GM21526 (cell line): ENCODE results near the gene NFIB.

ENCODE experiments used
- ATAC-seq: cut with Tn5 transposase; IDR thresholded peaks from one replicate; pipeline ENCODE4 v1.9.1; 2021; ENCODE audit warnings: moderate library complexity; ENCODE audit not compliant: unreplicated experiment, low FRiP score

NFIB gene

DNA sequence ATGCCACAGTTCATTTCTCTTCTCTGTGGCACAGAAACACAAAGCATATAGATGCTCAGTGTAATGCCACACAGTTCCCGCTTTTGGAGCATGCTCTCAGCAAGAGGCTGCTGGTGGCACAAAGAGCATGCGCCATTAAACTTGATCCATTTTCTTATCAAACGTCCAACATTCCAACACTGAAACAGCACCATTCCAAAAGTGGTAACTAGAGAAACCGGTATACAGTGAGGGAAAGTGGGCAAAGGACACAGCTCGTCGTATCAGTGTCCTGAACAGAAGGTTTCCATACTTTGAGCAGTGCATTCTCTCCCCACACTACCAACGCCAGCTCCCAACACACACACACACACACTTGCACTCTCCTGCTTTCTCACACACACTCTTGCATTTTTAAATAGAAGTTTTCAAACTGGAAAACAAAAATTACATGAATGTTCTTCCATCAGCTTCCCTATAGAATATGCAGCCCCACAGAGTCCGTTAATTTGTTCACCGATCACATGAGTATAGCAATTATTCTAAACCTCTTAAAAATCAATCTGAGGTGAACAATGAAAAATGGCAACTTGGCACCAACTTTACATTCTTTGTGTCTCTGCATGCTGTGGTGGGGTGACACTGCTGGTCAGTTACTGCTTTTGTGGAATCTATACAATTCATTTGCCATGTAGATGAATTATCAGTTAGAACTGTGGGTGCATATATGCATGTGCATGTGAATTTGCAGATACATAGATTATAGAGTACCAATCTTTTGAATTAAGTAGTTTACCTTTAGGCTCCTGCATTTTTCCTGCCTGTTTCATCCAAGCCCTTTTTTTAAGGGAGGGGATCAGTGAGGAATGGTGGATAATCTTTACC is 5.7 kb downstream of the NFIB start:
- ATAC-seq, result no peak

DNA sequence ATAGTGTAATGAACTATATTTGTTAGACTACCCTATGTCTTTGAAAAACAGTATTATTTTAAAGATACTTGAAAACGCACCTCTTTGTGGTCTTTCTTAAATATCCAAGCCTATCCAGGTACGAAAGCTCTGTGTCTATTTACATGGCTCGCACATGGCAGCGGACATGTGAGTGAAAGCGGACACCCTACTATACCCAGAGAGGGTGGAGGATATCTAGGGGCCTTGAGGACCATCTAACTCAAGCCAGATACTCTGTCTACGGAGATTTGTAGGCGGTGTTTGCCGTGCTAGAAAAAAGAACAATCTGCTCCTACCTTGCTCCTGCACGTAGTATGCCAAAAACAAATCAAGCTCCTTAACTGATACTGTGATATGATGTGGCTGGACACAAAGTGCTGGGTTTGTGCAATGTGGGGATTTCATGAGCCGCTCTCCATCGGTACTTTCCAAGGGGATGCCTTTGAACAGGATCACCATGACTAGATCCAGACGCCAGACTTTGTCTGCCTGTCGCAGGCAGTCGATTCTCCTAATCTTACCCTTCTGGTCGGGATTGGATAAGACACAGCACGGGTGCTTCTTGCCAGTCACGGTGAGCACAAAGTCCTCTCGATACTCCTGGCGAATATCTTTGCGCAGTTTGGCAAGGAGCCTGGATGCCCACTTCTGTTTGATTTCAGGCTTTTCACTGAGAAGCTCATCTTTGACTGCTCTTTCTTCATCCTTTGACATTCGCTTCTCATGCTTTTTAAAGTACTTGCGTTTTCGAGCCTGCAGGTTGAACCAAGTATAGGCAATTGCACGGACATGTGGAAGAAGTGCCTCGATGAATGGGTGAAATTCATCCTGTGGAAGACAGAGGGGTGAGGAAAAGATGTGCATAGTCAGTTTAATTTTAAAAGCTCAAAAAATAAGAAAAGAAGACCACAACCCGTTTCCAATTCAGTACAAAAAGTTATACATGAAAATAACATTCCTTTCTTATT is 7.0 kb downstream of the NFIB start:
- ATAC-seq, result no peak

DNA sequence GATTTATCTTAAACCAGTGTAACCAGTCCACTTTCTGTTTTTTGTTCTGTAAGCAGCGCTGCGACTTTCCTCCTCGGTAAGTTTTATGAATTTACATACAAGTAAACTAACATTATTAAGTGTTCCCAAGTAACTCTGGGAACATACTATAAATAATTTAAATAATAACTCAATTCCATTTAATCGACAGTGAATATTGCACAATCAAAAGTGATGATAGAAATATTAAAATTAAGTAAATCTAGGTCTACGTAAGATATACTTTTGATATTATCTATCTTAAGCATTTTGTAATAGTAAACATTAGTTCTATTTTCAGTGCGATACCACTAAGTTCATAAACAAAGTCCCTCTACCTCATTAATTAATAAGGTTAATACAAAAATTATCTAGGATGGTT is 7.8 kb downstream of the NFIB start:
- no peak for ATAC-seq

DNA sequence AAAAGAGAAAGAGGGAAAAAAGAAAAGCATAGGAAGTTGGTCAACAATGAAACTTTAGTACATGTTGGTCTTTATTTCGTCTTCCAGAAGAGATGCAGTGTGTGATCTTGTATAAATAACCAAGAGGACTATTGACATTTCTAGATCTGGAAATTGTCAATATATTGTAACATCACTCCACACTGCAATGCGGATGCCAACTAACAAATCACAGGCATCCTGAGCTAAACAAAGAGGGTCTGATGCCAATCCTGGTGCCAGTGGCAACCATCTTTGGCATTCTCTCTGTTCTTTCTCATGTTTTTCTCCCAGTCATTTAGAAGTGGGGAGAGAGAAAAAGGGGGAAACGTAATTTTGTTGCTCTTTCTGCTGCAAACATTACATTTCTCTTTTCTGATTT is 9.7 kb downstream of the NFIB start:
- ATAC-seq, result no peak

DNA sequence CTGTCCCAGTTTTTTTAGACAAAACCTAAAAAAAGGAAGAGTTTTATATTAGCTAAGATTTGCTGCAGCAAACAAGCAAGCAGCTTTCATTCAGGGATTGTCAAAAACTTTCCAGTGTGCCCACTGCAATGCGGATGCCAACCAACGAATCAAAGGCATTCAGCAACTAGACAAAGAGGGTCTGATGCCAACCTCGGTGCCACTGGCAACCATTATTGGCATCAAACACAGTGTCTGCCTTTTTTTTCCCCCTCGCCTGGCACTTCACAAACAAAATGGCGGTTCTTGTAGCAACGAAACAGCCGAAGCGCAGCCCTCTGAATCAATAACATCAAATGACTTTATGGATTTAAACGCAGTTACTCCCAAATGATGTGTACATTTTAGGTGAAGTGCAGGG is 10.4 kb downstream of the NFIB start:
- ATAC-seq, result no peak

DNA sequence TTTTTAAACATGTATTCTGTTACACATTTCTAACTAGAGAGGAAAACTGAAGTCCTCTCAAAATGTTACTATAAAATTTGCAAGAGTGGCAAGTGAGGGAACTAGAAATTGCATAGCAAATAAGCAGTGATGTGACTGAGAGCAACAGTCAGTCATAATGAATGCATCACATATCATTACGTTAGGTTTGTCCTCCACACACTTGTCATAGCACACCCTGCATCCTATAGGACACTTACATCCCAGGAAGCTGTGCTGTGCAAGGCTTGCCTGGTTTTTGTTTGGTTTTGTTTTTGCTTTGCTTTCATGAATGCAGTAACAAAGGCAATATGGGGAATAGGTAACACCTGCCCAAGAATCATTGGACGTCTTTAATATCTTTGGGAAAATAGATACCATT is 10.8 kb downstream of the NFIB start:
- no peak for ATAC-seq

DNA sequence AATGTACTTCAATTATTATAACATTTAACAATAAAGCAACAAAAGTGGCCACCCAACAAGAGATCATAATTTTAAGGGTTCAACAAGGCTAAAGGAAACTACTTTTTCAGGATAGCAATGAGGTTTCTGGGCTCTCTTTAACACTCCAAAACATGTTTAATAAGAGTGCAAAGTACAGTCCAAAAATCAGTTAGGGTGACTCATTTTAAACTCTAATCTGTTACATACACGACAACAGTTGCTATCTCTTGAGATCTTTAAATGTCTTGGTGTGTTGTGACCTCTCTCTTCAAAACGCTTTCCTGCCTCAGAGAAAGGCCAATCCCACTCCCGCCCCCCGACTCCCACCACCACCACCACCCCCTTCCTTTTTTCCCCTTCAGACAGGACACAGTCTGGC is 11.5 kb downstream of the NFIB start:
- no peak for ATAC-seq

DNA sequence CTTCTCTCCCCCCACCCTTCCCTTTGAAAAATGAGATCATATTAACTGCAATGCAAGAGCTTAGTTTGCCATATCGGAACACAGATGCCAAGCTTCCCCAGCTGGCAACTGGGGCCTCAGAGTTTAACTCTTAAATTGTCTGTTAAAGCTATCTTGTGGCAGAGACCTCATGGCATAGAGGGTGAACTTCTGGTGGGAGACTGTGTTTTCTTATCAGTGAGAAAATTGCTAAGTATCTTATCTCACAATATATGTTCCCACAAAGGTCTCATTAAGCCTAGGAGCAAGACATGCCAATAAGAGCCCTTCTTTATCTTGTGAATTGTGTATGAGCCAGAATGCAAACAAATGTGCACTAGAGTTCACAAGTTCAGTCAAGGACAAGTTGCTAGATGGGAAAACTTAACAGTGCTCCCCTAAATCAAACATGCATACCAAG is 12.3 kb downstream of the NFIB start:
- ATAC-seq, result no peak

DNA sequence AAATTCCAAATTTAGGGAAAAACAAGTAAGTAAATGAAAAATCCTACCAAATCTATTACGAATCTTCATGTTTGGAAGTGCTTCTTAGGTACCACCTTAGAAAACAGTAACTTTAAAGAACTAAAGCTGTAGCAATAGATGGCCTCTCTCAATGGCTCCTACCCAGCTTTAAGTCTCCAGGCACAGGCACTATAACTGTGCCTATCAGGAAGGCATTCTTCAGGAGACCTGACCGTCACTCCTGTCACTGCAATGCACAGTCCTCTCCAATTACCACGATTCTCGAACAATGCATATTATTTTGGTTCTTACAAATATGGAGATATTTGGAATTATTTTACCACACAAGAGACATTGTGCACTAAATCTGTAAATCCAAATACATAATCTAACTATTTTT is 12.9 kb downstream of the NFIB start:
- ATAC-seq, result no peak

DNA sequence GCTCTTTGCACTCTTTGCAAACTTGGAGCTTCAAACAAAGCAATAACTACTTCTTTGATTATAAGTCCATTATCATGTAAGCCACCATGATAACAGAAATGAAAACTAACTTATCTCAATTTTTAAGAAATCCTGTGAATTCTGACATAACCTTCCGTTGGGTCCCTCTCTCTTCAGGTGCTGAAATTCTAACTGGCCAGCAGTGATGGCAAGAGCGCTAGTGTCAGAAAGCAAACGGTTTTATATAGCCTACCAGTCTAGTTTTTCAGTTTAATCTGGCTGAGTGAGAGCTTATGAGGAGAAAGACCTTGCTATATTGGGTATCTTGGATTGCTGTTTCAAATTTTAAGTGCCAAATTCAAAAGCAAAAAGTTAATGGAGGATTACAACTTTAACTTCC is 13.4 kb downstream of the NFIB start:
- ATAC-seq, result no peak

DNA sequence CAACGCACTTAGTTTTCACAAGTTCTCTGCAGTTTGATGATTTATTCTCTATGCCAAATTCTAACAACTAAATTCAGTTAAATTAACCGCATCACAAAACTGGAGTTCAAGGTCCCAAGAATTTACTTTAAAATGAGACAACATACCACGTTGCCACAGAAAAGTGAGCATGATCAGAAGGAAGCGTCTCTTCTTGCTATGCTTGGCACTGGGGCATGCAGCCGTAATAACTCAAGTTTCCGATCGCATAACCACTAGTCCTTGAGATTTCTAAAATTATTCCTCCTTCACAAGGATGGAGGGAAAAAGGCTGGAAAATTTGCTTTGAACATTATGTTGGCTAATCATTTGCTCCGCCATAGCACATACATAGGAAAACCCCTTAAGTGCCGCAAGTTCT is 13.9 kb downstream of the NFIB start:
- ATAC-seq, result no peak

DNA sequence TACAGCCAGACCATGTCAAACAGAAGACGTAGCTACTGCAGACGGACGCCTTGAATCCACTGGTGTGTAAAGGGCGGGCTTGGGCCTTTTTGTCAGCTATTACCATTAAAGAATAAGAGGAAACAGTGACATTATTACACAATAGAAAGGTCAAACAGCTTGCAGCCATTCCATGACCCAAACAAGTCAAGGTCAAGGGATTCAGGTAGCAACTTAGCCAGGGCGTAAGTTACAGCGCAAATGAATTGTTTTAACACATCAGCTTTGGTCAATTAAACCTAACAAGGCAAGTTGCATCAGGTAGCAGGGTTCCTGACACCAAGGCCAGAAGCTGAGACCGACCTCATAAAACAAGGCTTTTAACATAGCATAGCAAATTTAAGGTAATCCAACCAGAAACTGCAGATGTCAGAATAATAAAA is 15.3 kb downstream of the NFIB start:
- ATAC-seq, result no peak

DNA sequence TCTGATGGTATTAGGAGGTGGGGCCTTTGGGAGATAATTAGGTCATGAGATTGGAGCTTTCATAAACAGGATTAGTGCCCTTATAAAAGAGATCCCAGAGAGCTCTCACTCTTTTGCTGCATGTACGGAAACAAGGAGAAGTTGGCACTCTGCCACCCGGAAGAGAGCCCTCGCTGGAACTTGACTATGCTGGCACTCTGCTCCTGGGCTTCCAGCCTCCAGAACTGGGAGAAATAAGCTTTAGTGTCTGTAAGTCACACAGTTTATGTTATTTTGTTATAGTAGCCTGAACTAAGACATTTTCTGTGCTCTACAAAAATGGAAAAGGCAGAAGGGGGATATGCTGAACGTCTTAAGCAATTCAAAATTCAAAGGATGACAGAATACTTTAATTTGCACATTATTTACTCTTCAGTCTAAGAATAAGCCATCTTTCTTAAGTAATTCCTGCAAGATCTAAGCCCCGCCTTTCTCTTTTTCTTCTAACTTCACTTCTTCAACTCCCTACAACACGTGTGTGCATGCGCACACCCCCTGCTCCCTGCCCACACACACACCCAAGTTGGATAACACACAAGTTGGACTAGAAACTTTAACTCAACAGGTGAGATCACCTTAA is 17.3 kb downstream of the NFIB start:
- no peak for ATAC-seq

DNA sequence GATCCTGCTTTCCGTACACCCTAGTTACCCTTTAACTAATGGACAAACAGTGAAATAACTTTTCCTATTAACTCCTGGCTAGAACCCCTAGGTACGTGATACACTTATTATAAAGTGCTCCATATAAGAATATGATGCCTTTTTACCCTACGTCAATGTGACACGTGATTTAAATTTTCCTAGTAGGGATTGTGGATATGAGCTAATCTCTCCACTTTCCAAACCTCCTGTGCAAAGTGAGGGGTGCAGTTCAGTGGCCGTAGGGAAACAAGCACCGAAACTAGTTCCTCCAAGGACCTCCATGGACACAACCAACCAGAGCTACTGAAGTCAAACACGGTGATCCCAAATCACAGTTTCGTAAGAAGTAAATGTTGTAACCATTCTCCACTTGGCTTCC is 19.3 kb downstream of the NFIB start:
- no peak for ATAC-seq

DNA sequence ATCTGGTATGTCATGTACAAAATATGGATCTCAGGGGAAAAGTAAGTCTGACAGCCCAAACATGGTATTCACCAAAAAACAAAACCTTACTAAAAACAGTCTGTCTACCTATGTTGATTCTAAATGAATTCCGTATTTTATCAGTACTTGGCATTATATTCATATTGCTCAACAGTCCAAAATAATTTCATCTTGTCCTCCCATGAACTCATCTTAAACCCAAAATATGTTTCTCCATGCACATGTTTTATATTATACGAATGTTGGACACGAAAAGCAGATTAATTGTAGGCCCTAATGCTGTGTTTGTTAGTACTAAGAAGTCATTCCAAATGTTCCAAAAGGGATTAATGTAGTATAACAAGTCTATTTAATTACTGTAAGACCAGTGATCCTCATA is 20.1 kb downstream of the NFIB start:
- no peak for ATAC-seq

DNA sequence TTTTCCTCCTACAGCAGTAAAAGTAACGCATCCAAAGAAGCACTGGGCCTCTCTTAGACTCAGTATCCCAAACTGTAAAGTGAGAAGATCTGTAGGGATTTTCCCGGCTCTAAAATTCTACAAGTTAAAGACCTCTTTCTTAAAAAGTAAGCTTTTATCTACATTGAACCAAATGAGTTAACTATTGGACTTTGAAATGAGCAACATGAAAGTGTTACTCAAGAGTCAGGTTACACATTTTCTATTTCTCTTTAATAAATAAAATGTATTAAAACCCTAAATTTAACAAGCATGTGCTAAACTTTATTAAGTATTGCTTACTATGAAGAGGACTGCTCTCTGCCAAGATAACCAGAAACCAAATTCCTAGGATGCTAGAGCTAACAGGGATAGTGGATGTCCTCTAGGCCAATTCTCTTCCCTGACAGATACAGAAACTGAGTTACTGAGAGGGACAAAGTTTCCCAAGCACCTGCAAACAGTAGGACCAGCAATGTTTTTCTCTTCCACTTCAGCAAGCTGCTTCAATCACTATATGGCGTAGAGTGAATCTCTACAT is 21.7 kb downstream of the NFIB start:
- no peak for ATAC-seq

DNA sequence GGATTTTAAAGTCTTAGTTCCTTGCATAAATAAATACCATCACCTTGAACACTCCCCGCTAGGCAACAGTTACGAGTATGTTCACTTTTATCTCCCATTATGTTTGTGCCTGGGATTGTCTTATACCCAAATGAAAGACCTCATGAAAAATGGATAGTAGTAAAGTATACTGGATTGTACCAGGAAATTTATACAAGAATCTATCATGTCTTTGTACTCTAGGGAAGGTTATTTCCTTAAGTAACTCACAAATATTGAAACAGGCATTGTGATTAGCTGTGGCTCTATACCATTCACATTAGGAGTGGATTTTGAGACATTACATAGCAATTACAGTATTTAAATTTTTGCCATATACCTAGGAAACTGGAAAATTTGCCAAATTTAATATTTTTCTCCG is 24.0 kb downstream of the NFIB start:
- no peak for ATAC-seq

DNA sequence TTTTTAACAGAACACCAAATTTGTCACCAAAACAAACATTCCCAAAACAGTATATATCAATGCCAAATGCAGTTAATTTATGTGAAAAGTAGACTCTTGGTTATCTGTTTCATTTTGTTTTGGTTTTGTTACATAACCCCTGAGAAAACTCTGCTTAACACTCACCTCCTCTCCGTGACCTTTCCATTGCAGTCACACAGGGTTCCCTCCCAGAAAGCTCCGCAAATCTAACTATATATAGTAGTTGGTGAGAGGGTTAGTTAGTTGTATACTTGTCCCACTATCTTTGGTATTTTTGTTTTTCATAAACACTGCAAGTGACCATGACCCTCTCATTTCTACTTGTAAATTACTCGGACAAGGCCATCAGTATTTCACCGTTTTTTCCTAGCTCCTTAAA is 25.5 kb downstream of the NFIB start:
- no peak for ATAC-seq

DNA sequence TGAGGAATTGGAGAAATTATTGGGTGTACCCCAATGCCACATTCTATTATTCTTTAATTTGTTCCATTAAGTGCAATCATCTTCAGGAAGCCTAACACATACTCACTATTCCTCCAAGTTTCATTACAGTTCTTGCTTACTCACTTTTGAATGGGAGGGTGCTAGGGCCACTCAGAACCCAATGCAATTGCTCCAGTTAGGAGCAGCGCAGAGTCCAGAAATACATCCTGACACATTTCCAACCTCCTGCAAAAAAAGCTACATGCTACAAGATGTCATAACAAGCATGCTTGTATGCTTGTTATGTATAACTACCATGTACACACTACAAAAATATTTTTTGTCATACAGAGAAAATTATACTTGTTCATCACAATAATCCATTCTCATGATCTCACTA is 27.8 kb downstream of the NFIB start:
- ATAC-seq, result no peak

DNA sequence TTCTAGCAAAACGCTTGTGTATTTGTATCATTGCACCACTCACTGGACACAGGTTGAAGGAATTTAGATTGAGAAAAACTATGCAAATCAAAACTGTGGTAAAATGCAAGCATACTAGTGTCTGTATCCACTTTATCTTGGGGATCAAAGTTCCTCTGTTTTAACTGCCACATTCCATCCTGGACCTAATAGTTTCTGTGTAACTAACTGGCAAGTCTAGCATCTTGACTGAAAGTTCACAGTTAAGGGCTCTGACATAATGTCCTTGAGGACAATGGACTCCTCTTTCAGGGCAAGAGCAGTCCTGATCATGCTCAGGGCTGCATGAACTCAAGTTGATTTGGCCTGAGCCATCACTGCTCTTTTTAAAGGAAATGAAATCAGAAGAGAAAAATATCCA is 30.7 kb downstream of the NFIB start:
- ATAC-seq, result no peak

DNA sequence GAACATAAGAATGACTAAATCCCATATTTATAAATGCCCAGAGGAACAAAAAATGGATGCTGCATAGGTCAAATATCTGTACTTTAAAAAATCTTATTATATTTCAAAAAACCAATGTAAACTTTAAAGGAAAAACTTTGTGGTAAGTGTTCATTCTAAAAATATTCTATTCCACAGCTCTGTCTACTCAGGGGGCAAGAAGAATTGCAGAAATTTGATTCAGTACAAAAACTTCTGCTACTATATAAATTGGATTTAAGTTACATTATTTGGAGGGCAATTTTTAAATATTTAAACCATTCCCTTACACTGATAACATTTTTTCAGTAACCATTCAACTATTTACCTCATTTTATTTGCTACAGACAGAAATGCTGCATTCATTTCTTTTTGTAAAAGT is 32.1 kb downstream of the NFIB start:
- ATAC-seq, result no peak
